ENCODE results near the gene ARHGEF25. TPM values are rescaled to one million over a fixed set of nuclear protein-coding genes. Genes with fewer than 3 reads are reported as not detected.

ARHGEF25 gene
- total and polyA plus RNA-seq, 2 donors (not counting 1 experiment from before 2014, with no cell fraction given): 0.12 TPM; not detected in 1

- peaks cover 0 to 26% (median 7%) of the 10 kb centered on the region in 4 experiments for H3K27me3 ChIP-seq (replicated peaks in 1 of 4; ENCODE audit: control extremely low read depth in 1 of 4, control insufficient read depth in 3 of 4, insufficient read depth in 4 of 4, low read length in 3 of 4)
- no peaks in the 10 kb centered on the region for H3K4me1 ChIP-seq (ENCODE audit: control insufficient read depth in 2 of 2, insufficient read depth in 2 of 2, low read length in 2 of 2)
- WGBS (ENCODE audit: insufficient coverage): 85% methylated on average over 4 of the region's 7 CpGs
- H3K9ac ChIP-seq (ENCODE audit: low read length): no peak overlapping the region
- CTCF ChIA-PET: interaction anchor here (6.4 kb wide), 1 partner anchor 57 kb away, joined by 66 read pairs; no protein-coding TSS in a partner anchor
- peaks cover 0 to 7% (median 6%) of the 10 kb centered on the region in 3 donors for H3K9me3 ChIP-seq (ENCODE audit: control extremely low read depth in 1 of 3, control insufficient read depth in 2 of 3, insufficient read depth in 1 of 3, low read length in 2 of 3)
- H3K4me3 Mint-ChIP-seq: no peak overlapping the region
- no peak for TF ChIP-seq CTCF (IDR thresholded peaks at IDR 0.05)
- TF ChIP-seq EZH2 (IDR thresholded peaks at IDR 0.05; ENCODE audit: borderline replicate concordance, insufficient read depth, low read depth, low read length, poor library complexity, severe bottlenecking): no peak
- H2AFZ ChIP-seq (ENCODE audit: insufficient read depth, low read depth, low read length, poor library complexity, severe bottlenecking): no peak overlapping the region
- H3K4me3 ChIP-seq (ENCODE audit: control extremely low read depth in 1 of 5, extremely low read depth in 1 of 5, insufficient read depth in 1 of 5, low read depth in 2 of 5, low read length in 4 of 5): no peak overlapping the region
- peaks cover 1% of the 10 kb centered on the region for H3K4me1 Mint-ChIP-seq
- no peaks in the 10 kb centered on the region for H3K9me3 Mint-ChIP-seq (ENCODE audit: insufficient read depth)
- no peak overlapping the region for H3K4me2 ChIP-seq (replicated peaks; ENCODE audit: low read depth, low read length, poor library complexity, severe bottlenecking)
- peaks cover 35% of the 10 kb centered on the region for H3K27me3 Mint-ChIP-seq
- POLR2A ChIA-PET: no interaction called here
- H3K27ac Mint-ChIP-seq: no peak overlapping the region
- no peaks in the 10 kb centered on the region for H3K36me3 ChIP-seq (replicated peaks in 1 of 2; ENCODE audit: control extremely low read depth in 1 of 2, control insufficient read depth in 1 of 2, extremely low read depth in 1 of 2, insufficient read depth in 2 of 2, low read length in 1 of 2)
- no peaks in the 10 kb centered on the region for H4K20me1 ChIP-seq (ENCODE audit: control insufficient read depth, insufficient read depth, low read length, poor library complexity, severe bottlenecking)
- H3K27ac ChIP-seq (ENCODE audit: low read length in 2 of 2): no peak overlapping the region
- DNase-seq: no peak
- no peaks in the 10 kb centered on the region for H3K79me2 ChIP-seq (ENCODE audit: control insufficient read depth, insufficient read depth, low read length)
- ATAC-seq (ENCODE audit: low read depth): no peak
- intact Hi-C loops (cut with micrococcal nuclease): no loop called here
Measured at GRCh38 chr12:57640175-57641042, 29.2 kb downstream of the ARHGEF25 start.

Measured in B cell (primary cell).